GM18502 (cell line): Measurements from ENCODE around the gene TMED7.

ENCODE experiments used
- ATAC-seq: cut with Tn5 transposase; IDR thresholded peaks from one replicate; pipeline ENCODE4 v1.9.1; 2021; ENCODE audit warnings: mild to moderate bottlenecking; ENCODE audit not compliant: unreplicated experiment, poor library complexity

Gene TMED7

DNA sequence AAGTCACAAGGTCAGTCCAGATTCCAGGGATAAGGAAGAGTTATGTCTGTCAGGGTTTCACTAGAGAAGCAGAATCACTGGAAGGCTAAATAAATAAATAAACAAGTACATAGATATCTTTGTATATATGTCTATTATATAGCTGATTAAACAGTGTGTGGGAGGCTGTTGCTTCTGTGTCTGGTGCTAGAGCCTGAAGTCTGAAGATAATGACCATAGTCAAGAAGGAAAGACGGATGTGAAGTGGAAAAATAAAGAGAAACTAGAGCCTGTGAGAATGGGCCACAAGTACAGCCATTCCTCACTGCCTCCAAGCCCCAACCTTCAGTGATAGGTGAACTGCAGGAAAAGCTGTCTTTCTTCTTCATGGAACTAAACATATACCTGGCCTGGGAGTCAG lies 4.1 kb upstream of the TMED7 start:
- no peak for ATAC-seq

DNA sequence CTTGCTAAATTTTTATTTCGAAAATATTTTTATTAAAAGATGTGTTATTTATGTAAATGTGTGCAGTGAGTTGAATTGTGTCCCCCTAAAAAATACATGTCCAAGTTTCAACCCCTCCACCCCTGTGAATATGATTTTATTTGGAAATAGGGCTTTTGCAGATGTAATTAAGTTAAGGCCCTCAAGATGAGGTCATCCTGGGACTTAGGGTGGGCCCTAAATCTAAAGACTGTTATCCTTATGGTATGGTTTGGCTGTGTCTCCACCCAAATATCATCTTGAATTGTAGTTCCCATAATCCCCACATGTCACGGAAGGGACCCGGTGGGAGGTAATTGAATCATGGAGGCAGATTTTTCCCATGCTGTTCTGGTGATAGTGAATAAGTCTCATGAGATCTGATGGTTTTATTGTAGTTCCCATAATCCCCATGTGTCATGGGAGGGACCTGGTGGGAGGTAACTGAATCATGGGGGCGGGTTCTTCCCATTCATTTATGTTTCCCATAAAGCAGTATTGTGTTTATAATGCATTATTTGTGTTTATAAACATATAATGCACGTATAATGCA lies 1.5 kb upstream of the TMED7 start:
- ATAC-seq, result no peak

GRCh38 chr5:115626445-115626823 lies 598 bp upstream of the TMED7 start:
- ATAC-seq, result peak; percentile 37

DNA sequence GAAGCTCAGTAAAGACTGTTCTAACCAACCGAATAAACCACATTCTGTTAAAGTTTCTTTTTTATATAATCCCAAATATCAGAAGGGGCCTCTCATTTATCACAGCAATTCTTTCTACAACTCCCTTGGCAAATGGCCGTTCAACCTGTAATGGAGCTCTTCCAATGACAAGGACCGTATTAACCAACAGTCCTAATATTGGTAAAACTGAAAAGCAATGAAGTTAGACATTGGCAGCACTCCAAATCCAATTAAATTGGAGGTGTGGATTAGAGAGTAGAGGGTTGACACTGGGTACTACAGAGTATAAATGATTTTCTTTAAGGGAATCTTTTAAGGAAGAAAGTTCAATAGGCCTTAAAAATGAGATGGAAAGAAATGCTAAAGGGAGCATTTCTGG lies 842 bp downstream of the TMED7 start:
- no peak for ATAC-seq

DNA sequence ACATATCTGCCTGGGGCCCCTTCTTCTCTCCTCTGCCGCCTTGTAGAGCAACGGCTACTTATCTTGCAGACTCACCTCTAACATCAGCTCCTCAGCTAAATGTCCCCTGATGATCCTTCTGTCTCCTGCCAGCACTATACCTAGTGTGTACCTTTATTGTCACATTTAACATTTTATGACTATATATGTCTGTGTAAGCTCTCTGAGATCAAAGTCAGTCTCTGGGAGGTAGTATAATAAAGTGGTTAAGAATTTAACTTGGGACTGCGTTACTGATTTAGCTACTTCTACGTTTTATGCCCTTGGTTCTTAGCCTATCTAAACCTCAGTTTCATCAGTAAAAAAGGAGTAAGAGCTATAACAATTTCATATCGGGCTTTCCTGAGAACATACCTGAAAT lies 2.2 kb downstream of the TMED7 start:
- no peak for ATAC-seq

- ATAC-seq, result no peak
Measured at GRCh38 chr5:115621365-115621900, 4.4 kb downstream of the TMED7 start.

- no peak for ATAC-seq
Measured at GRCh38 chr5:115616892-115617291, 8.9 kb downstream of the TMED7 start.

DNA sequence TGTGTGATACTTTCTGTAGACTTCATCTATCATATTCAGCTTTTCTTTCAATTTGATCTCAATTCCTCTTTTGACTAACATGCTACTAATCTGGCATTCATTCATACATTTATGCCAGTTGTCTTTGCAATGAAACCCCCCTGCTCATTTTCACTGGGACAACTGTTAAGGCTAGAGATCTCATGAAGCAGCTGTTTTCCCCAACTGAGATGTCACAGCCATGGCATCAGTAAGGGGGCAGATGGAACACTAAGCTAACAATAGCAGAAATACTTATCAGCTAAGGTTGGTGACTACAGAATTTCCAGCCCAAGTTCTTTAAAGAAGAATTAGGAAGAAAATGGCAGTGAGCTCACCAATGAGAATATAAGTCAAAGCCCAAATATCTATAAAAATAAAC lies 9.4 kb downstream of the TMED7 start:
- no peak for ATAC-seq

- ATAC-seq, result no peak
Measured at GRCh38 chr5:115611873-115612272, 14.0 kb downstream of the TMED7 start.

DNA sequence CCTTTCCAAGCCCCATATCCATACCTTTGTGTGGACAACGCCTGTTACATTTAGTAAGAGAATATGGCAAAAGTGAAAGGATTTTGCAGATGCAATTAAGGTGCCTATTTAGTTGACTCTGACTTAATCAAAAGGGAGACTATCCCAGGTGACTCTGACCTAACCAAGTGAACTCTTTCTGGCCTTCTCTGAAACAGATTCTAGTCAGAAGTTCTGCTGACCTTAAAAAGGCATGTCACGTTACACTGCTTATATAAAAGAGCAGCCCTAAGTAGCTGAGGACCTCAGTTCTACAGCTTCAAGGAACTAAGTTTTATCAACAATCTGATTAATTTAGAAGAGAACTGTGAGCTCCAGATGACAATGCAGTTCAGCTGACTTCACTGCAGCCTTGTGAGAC lies 17.9 kb downstream of the TMED7 start:
- no peak for ATAC-seq

DNA sequence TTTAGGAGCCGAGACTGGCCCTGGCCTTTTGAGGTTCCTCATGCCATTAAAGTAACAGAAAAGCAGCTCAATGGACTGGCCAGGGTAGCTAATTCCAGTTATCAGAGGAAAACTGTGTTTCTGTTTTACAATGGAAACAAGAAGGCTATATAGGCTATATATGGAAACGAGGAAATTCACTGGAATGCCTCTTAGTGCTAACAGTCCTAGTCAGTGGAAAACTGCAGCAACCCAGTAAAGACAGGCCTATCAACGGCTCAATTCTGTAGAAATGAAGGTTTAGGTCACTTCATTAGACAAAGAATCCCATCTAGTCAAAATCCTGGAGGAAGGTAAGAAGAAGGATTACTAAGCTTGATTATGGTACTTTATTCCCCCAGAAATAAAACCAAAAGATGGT lies 20.4 kb downstream of the TMED7 start:
- ATAC-seq, result no peak

DNA sequence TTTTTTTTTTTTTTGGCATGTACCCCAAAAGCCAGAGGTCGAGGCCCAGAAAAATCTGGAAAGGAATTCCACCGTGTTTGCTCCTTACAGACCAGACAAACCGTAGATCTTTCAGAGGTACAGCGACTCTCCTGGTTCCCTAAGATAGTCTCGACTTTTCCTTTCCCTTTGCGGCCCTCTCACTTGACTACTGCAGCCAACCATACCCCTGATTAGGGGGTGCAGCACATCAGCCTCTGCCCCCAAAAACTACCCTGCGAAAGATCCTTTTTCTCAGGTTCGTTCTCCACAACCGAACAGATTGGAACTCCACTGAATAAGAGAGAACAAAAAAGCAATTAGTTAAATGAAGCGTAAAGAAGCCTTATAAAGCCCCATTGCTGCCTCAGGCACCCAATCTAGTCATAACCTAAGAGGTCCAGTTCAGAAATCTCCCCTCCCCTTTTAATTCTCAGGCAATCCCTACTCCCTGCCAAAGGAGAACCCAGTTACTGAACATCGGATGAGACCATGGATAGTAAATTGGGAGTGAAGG lies 23.2 kb downstream of the TMED7 start:
- ATAC-seq, result peak; percentile 15

GRCh38 chr5:115601701-115602590 lies 23.9 kb downstream of the TMED7 start, which contains the start of gene TICAM2:
TICAM2 (minus strand) TSS chr5:115602479; CDS start chr5:115581256, 21,223 bp downstream.
- ATAC-seq, result peak; percentile 78

GRCh38 chr5:115600766-115601165 lies 25.1 kb downstream of the TMED7 start:
- no peak for ATAC-seq

DNA sequence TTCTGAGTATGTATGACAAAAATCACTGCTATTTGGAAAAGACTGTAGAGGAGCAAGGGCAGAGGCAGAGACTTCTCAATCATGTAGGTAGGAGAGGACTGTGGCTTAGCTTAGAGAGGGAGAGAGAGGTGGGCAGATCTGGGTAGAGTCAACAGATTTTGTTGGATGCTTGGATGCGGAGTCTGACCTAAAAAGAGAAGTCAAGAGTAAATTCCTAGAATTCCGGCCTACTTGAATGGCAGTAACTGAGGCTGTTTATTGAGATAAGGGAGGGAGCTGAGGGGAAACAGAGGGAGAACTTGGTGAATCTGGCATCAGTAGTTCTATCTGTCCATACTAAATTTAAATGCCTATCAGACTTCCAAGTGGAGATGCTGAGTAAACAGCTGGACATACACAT lies 25.9 kb downstream of the TMED7 start:
- ATAC-seq, result peak; percentile 4

DNA sequence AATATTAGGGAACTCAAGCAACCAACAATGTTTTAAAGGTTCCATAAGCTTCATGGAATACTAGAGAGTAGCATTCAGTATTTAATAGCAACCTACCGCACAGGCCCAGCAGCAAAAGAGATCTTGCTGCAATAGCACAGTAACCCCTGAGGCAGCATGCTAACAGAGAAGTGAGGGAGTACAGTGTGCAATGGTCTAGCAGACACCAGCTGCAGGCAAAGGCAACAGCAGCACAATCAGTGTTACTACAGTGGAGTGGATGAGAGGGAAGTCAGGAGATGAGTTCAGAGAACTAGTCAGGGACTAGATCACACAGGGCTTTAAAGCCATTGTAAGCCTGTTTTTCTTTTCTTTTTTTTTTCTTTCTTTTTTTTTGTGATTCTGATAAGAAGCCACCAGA lies 26.3 kb downstream of the TMED7 start:
- ATAC-seq, result peak; percentile 49

DNA sequence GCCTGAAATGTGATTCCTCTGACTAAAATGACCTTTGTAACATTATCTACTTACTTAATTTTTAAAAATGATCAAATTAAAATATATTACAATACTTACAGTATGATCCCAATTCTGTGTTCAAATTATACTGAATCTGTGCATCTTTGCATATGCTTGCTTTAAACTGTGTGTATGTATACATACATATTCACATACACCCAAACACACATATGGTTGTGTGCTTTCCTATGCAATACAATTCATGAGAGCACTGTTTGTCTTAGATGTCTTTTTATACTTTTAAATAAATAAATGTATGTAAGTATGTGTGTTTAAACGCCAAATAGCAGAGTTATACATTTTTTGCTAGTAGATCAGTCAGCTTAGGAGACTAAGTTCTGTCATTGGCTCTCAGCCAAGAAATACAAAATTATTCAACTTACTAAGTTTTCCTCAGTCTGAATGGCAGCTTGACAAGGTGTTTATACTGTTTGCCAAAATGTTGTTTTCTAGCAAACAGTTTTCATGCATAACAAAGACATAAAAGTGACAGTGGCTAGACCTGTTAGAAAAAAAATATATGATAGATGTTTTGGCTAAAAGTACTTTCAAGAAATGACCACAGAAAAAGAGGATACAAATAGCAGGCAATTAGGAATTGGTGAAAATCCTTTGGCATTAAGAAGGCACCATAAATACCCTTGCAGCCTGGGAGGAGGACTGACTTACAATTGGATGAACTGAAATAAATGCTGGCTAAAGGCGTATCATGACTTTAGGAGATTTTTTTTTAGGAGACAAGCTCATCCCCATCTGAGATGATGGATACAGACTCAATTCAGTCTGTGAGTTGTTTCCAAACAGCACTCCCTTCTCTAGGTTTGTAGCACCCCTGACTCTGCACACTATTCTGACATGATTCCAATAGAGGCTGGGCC lies 31.4 kb downstream of the TMED7 start:
- no peak for ATAC-seq

DNA sequence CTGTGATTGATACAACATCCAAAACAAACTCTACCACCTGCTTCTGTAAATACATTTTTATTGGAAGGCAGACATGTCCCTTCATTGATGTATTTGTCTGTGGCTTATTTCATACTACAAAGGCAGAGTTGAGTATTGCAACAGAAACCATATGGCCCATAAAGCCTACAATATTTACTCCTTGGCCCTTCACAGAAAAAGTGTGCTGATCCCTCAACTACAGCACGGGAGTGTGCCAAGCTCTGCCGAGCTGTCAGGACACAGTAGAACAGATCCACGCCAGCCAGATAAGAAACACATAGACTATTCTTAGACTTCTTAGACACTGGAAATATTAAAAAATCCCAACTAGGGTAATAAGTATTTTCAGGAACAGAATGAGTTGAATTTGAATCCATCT lies 36.8 kb downstream of the TMED7 start:
- ATAC-seq, result no peak

- no peak for ATAC-seq
Measured at GRCh38 chr5:115588640-115589039, 37.2 kb downstream of the TMED7 start.

- ATAC-seq, result no peak
Measured at GRCh38 chr5:115586525-115587146, 39.2 kb downstream of the TMED7 start.
